ENCODE measurements around the gene SOX5.
"Not testable (repeated sequence)": the region's sequence is repeated elsewhere in the genome, so short reads cannot be mapped to it uniquely, and the experiment has no call there.

Gene SOX5

GRCh38 chr12:23906329-23906728, 43.1 kb downstream of the SOX5 start:
- no peak for ATAC-seq

- ATAC-seq = no peak
Measured at GRCh38 chr12:23899434-23899833, 50.0 kb downstream of the SOX5 start.

- no peak for ATAC-seq
Measured at GRCh38 chr12:23898121-23898520, 51.3 kb downstream of the SOX5 start.

GRCh38 chr12:23895792-23896218, 53.7 kb downstream of the SOX5 start:
- no peak for ATAC-seq

- ATAC-seq = no peak
Measured at GRCh38 chr12:23893611-23894010, 55.9 kb downstream of the SOX5 start.

- ATAC-seq = no peak
Measured at GRCh38 chr12:23891115-23891514, 58.4 kb downstream of the SOX5 start.

GRCh38 chr12:23889069-23889440, 60.4 kb downstream of the SOX5 start:
- ATAC-seq = no peak

- ATAC-seq = no peak
Measured at GRCh38 chr12:23888396-23889068, 60.9 kb downstream of the SOX5 start.

- ATAC-seq = no peak
Measured at GRCh38 chr12:23887055-23887835, 62.2 kb downstream of the SOX5 start.

GRCh38 chr12:23885394-23885793, 64.1 kb downstream of the SOX5 start:
- ATAC-seq = no peak

GRCh38 chr12:23884909-23885308, 64.6 kb downstream of the SOX5 start:
- ATAC-seq = no peak

GRCh38 chr12:23880988-23881387, 68.5 kb downstream of the SOX5 start:
- no peak for ATAC-seq

- not testable (repeated sequence) for ATAC-seq
Measured at GRCh38 chr12:23876618-23877017, 72.9 kb downstream of the SOX5 start.

- ATAC-seq = no peak
Measured at GRCh38 chr12:23867794-23868193, 81.7 kb downstream of the SOX5 start.

GRCh38 chr12:23862701-23863100, 86.8 kb downstream of the SOX5 start:
- no peak for ATAC-seq

- no peak for ATAC-seq
Measured at GRCh38 chr12:23860019-23860418, 89.5 kb downstream of the SOX5 start.

GRCh38 chr12:23857178-23857577, 92.3 kb downstream of the SOX5 start:
- no peak for ATAC-seq

GRCh38 chr12:23855813-23856212, 93.7 kb downstream of the SOX5 start:
- ATAC-seq = no peak

- no peak for ATAC-seq
Measured at GRCh38 chr12:23854598-23854997, 94.9 kb downstream of the SOX5 start.

GRCh38 chr12:23853640-23854039, 95.8 kb downstream of the SOX5 start:
- ATAC-seq = no peak

GRCh38 chr12:23851602-23852001, 97.9 kb downstream of the SOX5 start:
- no peak for ATAC-seq

- ATAC-seq = no peak
Measured at GRCh38 chr12:23847857-23848256, 101.6 kb downstream of the SOX5 start.

GRCh38 chr12:23843958-23844357, 105.5 kb downstream of the SOX5 start:
- no peak for ATAC-seq

- ATAC-seq = no peak
Measured at GRCh38 chr12:23834076-23834475, 115.4 kb downstream of the SOX5 start.

Measured in activated CD4-positive, CD25-positive, alpha-beta regulatory T cell treated with anti-CD3 and anti-CD28 coated beads, Interleukin-2, amount 50 U/mL, for 24 hours (primary cell).